ENCODE data around the gene C2CD4C. TPM values are rescaled to one million over a fixed set of nuclear protein-coding genes. Genes with fewer than 3 reads are reported as not detected.
"Not testable (repeated sequence)": the region's sequence is repeated elsewhere in the genome, so short reads cannot be mapped to it uniquely, and the experiment has no call there.

The C2CD4C gene
- total RNA-seq, 5 donors from 2014 or later (not counting 1 experiment from before 2014, with no cell fraction given), result 0.06 TPM; not detected in 4

GRCh38 chr19:364496-365287 is 44.3 kb downstream of the C2CD4C start:
- no peaks in the 10 kb centered on the region for H3K36me3 Mint-ChIP-seq
- H3K36me3 ChIP-seq (ENCODE audit: control insufficient read depth in 2 of 2, extremely low read depth in 1 of 2, insufficient read depth in 1 of 2, low read length in 1 of 2), result no peaks in the 10 kb centered on the region
- CTCF ChIA-PET, result no interaction called here
- no peaks in the 10 kb centered on the region for H3K9me3 Mint-ChIP-seq
- no peak overlapping the region for H3K27ac Mint-ChIP-seq
- DNase-seq (peak in 1 of 35 experiments; percentile 11), ATAC-seq (replicated peaks in 1 of 4) (no peak)
- WGBS (ENCODE audit: insufficient coverage), result 75% methylated on average over 7 of the region's 17 CpGs
- H3K4me3 ChIP-seq (ENCODE audit: control insufficient read depth in 1 of 2, extremely low read depth in 1 of 2, low read length in 1 of 2), result no peak overlapping the region
- no peaks in the 10 kb centered on the region for H3K4me1 ChIP-seq (ENCODE audit: control insufficient read depth in 1 of 2, extremely low read depth in 1 of 2, insufficient read depth in 2 of 2, low read length in 2 of 2)
- H3K4me3 Mint-ChIP-seq, result no peak overlapping the region
- H3K27me3 ChIP-seq (replicated peaks in 1 of 2; ENCODE audit: control insufficient read depth in 2 of 2, extremely low read depth in 1 of 2, insufficient read depth in 2 of 2, low read length in 1 of 2), result peaks cover 0 to 33% of the 10 kb centered on the region in 2 experiments
- H3K27me3 Mint-ChIP-seq, result peaks cover 17 to 29% of the 10 kb centered on the region in 2 donors
- H3K9me3 ChIP-seq, result no peaks in the 10 kb centered on the region
- H3K4me1 Mint-ChIP-seq, result no peaks in the 10 kb centered on the region
- no peak overlapping the region for H3K27ac ChIP-seq (ENCODE audit: low read length)
- POLR2A ChIA-PET, result no interaction called here

- POLR2A ChIA-PET, result no interaction called here
- 86% methylated on average over 7 of the region's 11 CpGs for WGBS (ENCODE audit: insufficient coverage)
Observed at GRCh38 chr19:362683-363082, 46.3 kb downstream of the C2CD4C start.

DNA sequence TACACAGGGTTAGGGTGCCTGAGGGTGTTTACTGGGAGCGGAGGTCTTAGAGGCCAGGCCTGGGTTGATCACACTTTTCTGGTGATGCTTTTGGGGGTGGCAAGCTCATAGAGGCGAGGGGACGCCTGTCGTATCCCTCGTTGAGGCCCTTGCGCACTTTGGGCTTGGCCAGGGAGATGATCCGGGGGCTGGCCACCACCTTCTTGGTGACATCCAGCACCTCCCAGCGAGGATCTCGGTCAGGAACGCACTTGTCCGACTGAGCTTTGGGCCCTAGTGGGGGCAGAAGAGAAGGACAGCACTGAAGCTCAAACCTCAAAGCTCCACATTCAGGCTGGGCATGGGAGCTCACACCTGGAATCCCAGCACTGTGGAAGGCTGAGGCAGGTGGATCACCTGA is 46.8 kb downstream of the C2CD4C start:
- Mint-ChIP-seq H3K36me3 (no peaks in the 10 kb centered on the region), H3K27ac (no peak overlapping the region), H3K4me3 (no peak overlapping the region), H3K4me1 (no peaks in the 10 kb centered on the region), H3K27me3 (peaks cover 9 to 26% of the 10 kb centered on the region in 2 donors), H3K9me3 (no peaks in the 10 kb centered on the region)
- 92% methylated on average over 8 of the region's 11 CpGs for WGBS (ENCODE audit: insufficient coverage)
- POLR2A ChIA-PET, result no interaction called here
- DNase-seq (peak in 1 of 35 experiments; percentile 2), ATAC-seq (replicated peaks in 1 of 4) (no peak)
- peaks cover 2 to 33% of the 10 kb centered on the region in 2 experiments for H3K27me3 ChIP-seq (replicated peaks in 1 of 2; ENCODE audit: control insufficient read depth in 2 of 2, extremely low read depth in 1 of 2, insufficient read depth in 2 of 2, low read length in 1 of 2)
- no peak overlapping the region for H3K27ac ChIP-seq (ENCODE audit: low read length)
- H3K9me3 ChIP-seq, result no peaks in the 10 kb centered on the region
- no peaks in the 10 kb centered on the region for H3K36me3 ChIP-seq (ENCODE audit: control insufficient read depth in 2 of 2, extremely low read depth in 1 of 2, insufficient read depth in 1 of 2, low read length in 1 of 2)
- H3K4me1 ChIP-seq (ENCODE audit: control insufficient read depth in 1 of 2, extremely low read depth in 1 of 2, insufficient read depth in 2 of 2, low read length in 2 of 2), result no peaks in the 10 kb centered on the region
- no peak overlapping the region for H3K4me3 ChIP-seq (ENCODE audit: control insufficient read depth in 1 of 2, extremely low read depth in 1 of 2, low read length in 1 of 2)
- CTCF ChIA-PET, result no interaction called here

More at GRCh38 chr19:362683-363082, 46.3 kb downstream of the C2CD4C start:
- Histone ChIP-seq H3K36me3 (ENCODE audit: control insufficient read depth in 2 of 2, extremely low read depth in 1 of 2, insufficient read depth in 1 of 2, low read length in 1 of 2) (no peaks in the 10 kb centered on the region), H3K4me1 (ENCODE audit: control insufficient read depth in 1 of 2, extremely low read depth in 1 of 2, insufficient read depth in 2 of 2, low read length in 2 of 2) (no peaks in the 10 kb centered on the region), H3K9me3 (no peaks in the 10 kb centered on the region), H3K27ac (ENCODE audit: low read length) (no peak overlapping the region), H3K4me3 (ENCODE audit: control insufficient read depth in 1 of 2, extremely low read depth in 1 of 2, low read length in 1 of 2) (no peak overlapping the region), H3K27me3 (replicated peaks in 1 of 2; ENCODE audit: control insufficient read depth in 2 of 2, extremely low read depth in 1 of 2, insufficient read depth in 2 of 2, low read length in 1 of 2) (peaks cover 2 to 36% of the 10 kb centered on the region in 2 experiments)
- no peak overlapping the region for H3K4me3 Mint-ChIP-seq
- H3K9me3 Mint-ChIP-seq, result no peaks in the 10 kb centered on the region
- peak in 1 of 35 experiments; percentile 16 for DNase-seq
- no peaks in the 10 kb centered on the region for H3K4me1 Mint-ChIP-seq
- ATAC-seq (replicated peaks in 1 of 4), result no peak
- H3K36me3 Mint-ChIP-seq, result no peaks in the 10 kb centered on the region
- peaks cover 13 to 29% of the 10 kb centered on the region in 2 donors for H3K27me3 Mint-ChIP-seq
- CTCF ChIA-PET, result no interaction called here
- no peak overlapping the region for H3K27ac Mint-ChIP-seq

- ATAC-seq (replicated peaks in 1 of 4) (no peak), DNase-seq (no peak)
- ChIA-PET CTCF (no interaction called here), POLR2A (no interaction called here)
- H3K4me1 Mint-ChIP-seq, result no peaks in the 10 kb centered on the region
- H3K4me1 ChIP-seq (ENCODE audit: control insufficient read depth in 1 of 2, extremely low read depth in 1 of 2, insufficient read depth in 2 of 2, low read length in 2 of 2), result no peaks in the 10 kb centered on the region
- no peaks in the 10 kb centered on the region for H3K36me3 Mint-ChIP-seq
- H3K4me3 ChIP-seq (ENCODE audit: control insufficient read depth in 1 of 2, extremely low read depth in 1 of 2, low read length in 1 of 2), result no peak overlapping the region
- no peaks in the 10 kb centered on the region for H3K36me3 ChIP-seq (ENCODE audit: control insufficient read depth in 2 of 2, extremely low read depth in 1 of 2, insufficient read depth in 1 of 2, low read length in 1 of 2)
- peaks cover 0 to 2% (median 0%) of the 10 kb centered on the region in 3 donors for H3K9me3 Mint-ChIP-seq
- H3K4me3 Mint-ChIP-seq, result no peak overlapping the region
- H3K27ac Mint-ChIP-seq, result no peak overlapping the region
- peaks cover 3 to 9% of the 10 kb centered on the region in 2 donors for H3K27me3 Mint-ChIP-seq
- no peaks in the 10 kb centered on the region for H3K9me3 ChIP-seq
- peaks cover 2 to 21% of the 10 kb centered on the region in 2 experiments for H3K27me3 ChIP-seq (replicated peaks in 1 of 2; ENCODE audit: control insufficient read depth in 2 of 2, extremely low read depth in 1 of 2, insufficient read depth in 2 of 2, low read length in 1 of 2)
- H3K27ac ChIP-seq (ENCODE audit: low read length), result no peak overlapping the region
- 90% methylated on average over 2 of the region's 2 CpGs for WGBS (ENCODE audit: insufficient coverage)
Observed at GRCh38 chr19:359653-359925, 49.4 kb downstream of the C2CD4C start.

DNA sequence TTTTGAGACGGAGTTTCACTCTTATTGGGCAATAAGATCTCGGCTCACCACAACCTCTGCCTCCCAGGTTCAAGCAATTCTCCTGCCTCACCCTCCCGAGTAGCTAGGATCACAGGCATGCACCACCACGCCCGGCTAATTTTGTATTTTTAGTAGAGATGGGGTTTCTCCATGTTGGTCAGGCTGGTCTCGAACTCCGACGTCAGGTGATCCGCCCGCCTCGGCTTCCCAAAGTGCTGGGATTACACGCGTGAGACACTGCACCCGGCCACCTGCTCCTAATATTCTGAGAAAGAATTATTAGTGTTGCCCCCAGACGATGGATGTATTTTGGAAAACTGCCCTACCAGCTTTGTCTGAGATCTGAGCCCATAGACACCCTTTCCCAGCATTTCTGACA is 53.4 kb downstream of the C2CD4C start:
- ATAC-seq (replicated peaks in 1 of 4); H3K27me3 Mint-ChIP-seq; POLR2A ChIA-PET: not testable (repeated sequence)

More for the DNA sequence above, 53.4 kb downstream of the C2CD4C start:
- peaks cover 2 to 16% of the 10 kb centered on the region in 2 experiments for H3K27me3 ChIP-seq (replicated peaks in 1 of 2; ENCODE audit: control insufficient read depth in 2 of 2, extremely low read depth in 1 of 2, insufficient read depth in 2 of 2, low read length in 1 of 2)
- H3K9me3 ChIP-seq; H3K4me3 Mint-ChIP-seq; DNase-seq; H3K27ac Mint-ChIP-seq; H3K36me3 ChIP-seq (ENCODE audit: control insufficient read depth in 2 of 2, extremely low read depth in 1 of 2, insufficient read depth in 1 of 2, low read length in 1 of 2); H3K27ac ChIP-seq (ENCODE audit: low read length); H3K36me3 Mint-ChIP-seq; CTCF ChIA-PET; H3K4me1 ChIP-seq (ENCODE audit: control insufficient read depth in 1 of 2, extremely low read depth in 1 of 2, insufficient read depth in 2 of 2, low read length in 2 of 2); H3K4me3 ChIP-seq (ENCODE audit: control insufficient read depth in 1 of 2, extremely low read depth in 1 of 2, low read length in 1 of 2); H3K4me1 Mint-ChIP-seq: not testable (repeated sequence)
- 82% methylated on average over 2 of the region's 15 CpGs for WGBS (ENCODE audit: insufficient coverage)
- peaks cover 3 to 13% (median 10%) of the 10 kb centered on the region in 3 donors for H3K9me3 Mint-ChIP-seq

Other genes with a start within 250 kb of the C2CD4C start
- gene PLPP2, start 117.7 kb downstream of the C2CD4C start, total RNA-seq, result 1 to 10 TPM in 3 of 5 donors, under 1 TPM in 2; 0.23 to 2.3 (median 1.1) TPM
- gene MIER2, start 64.4 kb downstream of the C2CD4C start, total RNA-seq, result 10 to 100 TPM; 13.1 to 23.2 (median 18.0) TPM
- gene SHC2, start 51.9 kb upstream of the C2CD4C start, total RNA-seq, result 1 to 10 TPM in 4 of 5 donors, under 1 TPM in 1; 0.66 to 4.4 (median 3.4) TPM
- gene MADCAM1, start 87.3 kb upstream of the C2CD4C start, total RNA-seq, result 1 to 10 TPM in 3 of 5 donors, under 1 TPM in 2; 0.40 to 1.6 (median 1.4) TPM
- gene TPGS1, start 98.3 kb upstream of the C2CD4C start, total RNA-seq, result 10 to 100 TPM; 22.2 to 44.4 (median 39.4) TPM
- gene CDC34, start 122.6 kb upstream of the C2CD4C start, total RNA-seq, result 10 to 100 TPM; 35.4 to 52.6 (median 51.3) TPM
- gene GZMM, start 134.9 kb upstream of the C2CD4C start, total RNA-seq, result 10 to 100 TPM; 66.2 to 91.0 (median 78.6) TPM
- 100 to 1,000 TPM in 4 of 5 donors, 10 to 100 TPM in 1; 89.3 to 165 (median 152) TPM for gene BSG, start 163.4 kb upstream of the C2CD4C start, total RNA-seq
- gene HCN2, start 180.7 kb upstream of the C2CD4C start, total RNA-seq, result 1 to 10 TPM in 4 of 5 donors, under 1 TPM in 1; 0.93 to 4.4 (median 3.6) TPM
- gene POLRMT, start 224.4 kb upstream of the C2CD4C start, total RNA-seq, result 100 to 1,000 TPM in 3 of 5 donors, 10 to 100 TPM in 2; 61.3 to 118 (median 103) TPM
- 1 to 10 TPM in 3 of 5 donors, under 1 TPM in 2; 0.35 to 3.9 (median 2.8) TPM for gene FGF22, start 230.7 kb upstream of the C2CD4C start, total RNA-seq

All from T-cell (primary cell).